GM12878 (cell line): ENCODE measurements around the gene MEGF9. TPM values are rescaled to one million over a fixed set of nuclear protein-coding genes. Genes with fewer than 3 reads are reported as not detected.
A peak's percentile ranks its signal among the peaks of the same experiment; 100 is the strongest.

Experiments
- ATAC-seq: fragments of 200-7000 bp; cut with Tn5 transposase; 3 replicates; pipeline ENCODE4 v1.9.1; 2020; ENCODE audit warnings: mild to moderate bottlenecking, moderate library complexity
- BruUV-seq: library from RNA; stranded (reverse); fragments of 400-500 nt; replicated peaks from 2 replicates; lab custom pipeline; 2021; lab: Mats Ljungman, UMichigan
- CTCF ChIA-PET: fragments of 300-600 bp; sonication (Branson Sonifier 250); formaldehyde crosslinking; extraction: SDS; loops from one replicate; lab custom pipeline; 2021; ENCODE audit warnings: inconsistent platforms; lab: Yijun Ruan, JAX
- POLR2A ChIA-PET: fragments of 350-600 bp; formaldehyde crosslinking; extraction: SDS; loops from one replicate; lab custom pipeline; 2021; ENCODE audit warnings: inconsistent platforms; lab: Charles Lee
- RAD21 ChIA-PET: fragments of 300-600 bp; sonication (Branson Sonifier 250); formaldehyde crosslinking; loops from one replicate; lab custom pipeline; 2023; ENCODE audit warnings: antibody characterized with exemption; ENCODE audit not compliant: unreplicated experiment; lab: Charles Lee
- SMC1A ChIA-PET: fragments of 300-600 bp; sonication (Branson Sonifier 250); formaldehyde crosslinking; loops from one replicate; lab custom pipeline; 2023; ENCODE audit not compliant: unreplicated experiment, uncharacterized antibody; lab: Charles Lee
- DNase-seq: peaks from one replicate; pipeline ENCODE4 v3.0.0-alpha.2; 2011; ENCODE audit warnings: low read depth, low spot score
- FAIRE-seq: peaks from 3 replicates; lab custom pipeline; 2011; peaks lifted over from hg19 to GRCh38; lab: Jason Lieb, UNC
- H2AFZ ChIP-seq: 2 replicates; pipeline ENCODE4 v1.6.0; 2011; ENCODE audit warnings: low read depth, low read length, control low read depth; ENCODE audit not compliant: control insufficient read depth
- H3K27ac ChIP-seq: 2 replicates; pipeline ENCODE4 v1.5.1; 2011; ENCODE audit warnings: control low read depth; ENCODE audit not compliant: control insufficient read depth, insufficient read depth
- H3K27me3 ChIP-seq, 2 experiments: replicated peaks in 1 of 2; 2 replicates each; pipeline versions ENCODE4 v1.6.0 to v1.6.1; 2011; ENCODE audit warnings: low read length in 1 of 2; ENCODE audit not compliant: control insufficient read depth in 2 of 2, insufficient read depth in 2 of 2
- H3K36me3 ChIP-seq, 2 experiments: 2 replicates each; pipeline ENCODE4 v1.5.1; 2011; ENCODE audit warnings: low read length in 1 of 2; ENCODE audit not compliant: control insufficient read depth in 2 of 2, insufficient read depth in 2 of 2
- H3K4me1 ChIP-seq: 2 replicates; pipeline ENCODE4 v1.6.1; 2011; ENCODE audit warnings: mild to moderate bottlenecking, low read length, moderate library complexity, mixed read lengths; ENCODE audit not compliant: control insufficient read depth, insufficient read depth
- H3K4me2 ChIP-seq: 2 replicates; pipeline ENCODE4 v1.6.0; 2011; ENCODE audit warnings: control low read depth; ENCODE audit not compliant: control insufficient read depth, insufficient read depth
- H3K4me3 ChIP-seq: fragments of 200-600 bp; sonication (generic); 2 replicates; pipeline ENCODE4 v1.5.1; 2016
- H3K79me2 ChIP-seq: 2 replicates; pipeline ENCODE4 v1.6.0; 2011; ENCODE audit warnings: low read length; ENCODE audit not compliant: control insufficient read depth, insufficient read depth
- H3K9ac ChIP-seq: 2 replicates; pipeline ENCODE4 v1.8.0; 2011; ENCODE audit warnings: low read length, control low read depth, mixed read lengths; ENCODE audit not compliant: control insufficient read depth, insufficient read depth
- H3K9me3 ChIP-seq: replicated peaks from 3 replicates; pipeline ENCODE4 v1.5.1; 2011; ENCODE audit warnings: mild to moderate bottlenecking, low read length; ENCODE audit not compliant: control insufficient read depth, insufficient read depth
- H4K20me1 ChIP-seq: 2 replicates; pipeline ENCODE4 v1.6.0; 2011; ENCODE audit not compliant: control insufficient read depth, insufficient read depth
- ATF7 ChIP-seq: fragments of 450-650 bp; IDR thresholded peaks from 2 replicates; pipeline ENCODE4 v1.6.1; 2016; ENCODE audit warnings: low read depth, mild to moderate bottlenecking
- BHLHE40 ChIP-seq, 2 experiments: fragments of 450-650 bp in 1 of 2; IDR thresholded peaks; 2 replicates each; pipeline ENCODE4 v1.6.1; 2011 to 2017; ENCODE audit warnings: low read depth in 2 of 2, borderline replicate concordance in 1 of 2, improper control_type of control experiment in 1 of 2, low read length in 1 of 2, mild to moderate bottlenecking in 1 of 2
- CHD2 ChIP-seq: IDR thresholded peaks from 2 replicates; pipeline ENCODE4 v1.6.1; 2011; ENCODE audit warnings: low read depth, low read length, improper control_type of control experiment, borderline replicate concordance
- CHD4 ChIP-seq: fragments of 200-600 bp; sonication (generic); IDR thresholded peaks from 2 replicates; pipeline ENCODE4 v1.6.1; 2016; ENCODE audit warnings: mild to moderate bottlenecking
- CREB1 ChIP-seq: IDR thresholded peaks from 2 replicates; pipeline ENCODE4 v1.6.1; 2012; ENCODE audit warnings: low read depth, mild to moderate bottlenecking, inconsistent platforms
- EED ChIP-seq: sonication (generic); IDR thresholded peaks from 2 replicates; pipeline ENCODE4 v1.6.1; 2016; ENCODE audit warnings: antibody characterized with exemption, low read depth
- HDAC6 ChIP-seq: fragments of 200-600 bp; sonication (generic); IDR thresholded peaks from one replicate; pipeline ENCODE4 v1.8.0; 2017; ENCODE audit warnings: antibody characterized with exemption; ENCODE audit not compliant: unreplicated experiment
- MTA2 ChIP-seq: fragments of 450-650 bp; IDR thresholded peaks from 2 replicates; pipeline ENCODE4 v1.6.1; 2016; ENCODE audit warnings: low read depth, mild to moderate bottlenecking, moderate library complexity
- PKNOX1 ChIP-seq: fragments of 450-650 bp; IDR thresholded peaks from 2 replicates; pipeline ENCODE4 v1.6.1; 2016; ENCODE audit warnings: mild to moderate bottlenecking
- PML ChIP-seq: IDR thresholded peaks from 2 replicates; pipeline ENCODE4 v1.6.1; 2012; ENCODE audit warnings: low read length, inconsistent platforms
- SIX5 ChIP-seq: IDR thresholded peaks from 2 replicates; pipeline ENCODE4 v1.6.1; 2011; ENCODE audit warnings: mild to moderate bottlenecking, low read depth, low read length, moderate library complexity; ENCODE audit not compliant: severe bottlenecking
- SREBF1 ChIP-seq: IDR thresholded peaks from 2 replicates; pipeline ENCODE4 v1.6.1; 2012; ENCODE audit warnings: mild to moderate bottlenecking, low read length
- STAT3 ChIP-seq: IDR thresholded peaks from 2 replicates; pipeline ENCODE4 v1.6.1; 2011; ENCODE audit warnings: low read depth, low read length, improper control_type of control experiment
- ZBED1 ChIP-seq: IDR thresholded peaks from 2 replicates; pipeline ENCODE4 v1.6.1; 2016; ENCODE audit warnings: borderline replicate concordance
- ZNF384 ChIP-seq: IDR thresholded peaks from 2 replicates; pipeline ENCODE4 v1.6.1; 2012; ENCODE audit warnings: low read depth, mild to moderate bottlenecking, low read length, improper control_type of control experiment, borderline replicate concordance
- ZNF622 ChIP-seq: fragments of 450-650 bp; IDR thresholded peaks from 2 replicates; pipeline ENCODE4 v1.6.1; 2017; ENCODE audit warnings: mild to moderate bottlenecking, inconsistent platforms
- WGBS: methylation state at CpG from one replicate; pipeline ENCODE4 v1.1.6; 2016; ENCODE audit warnings: low lambda C conversion rate; ENCODE audit not compliant: insufficient replicate concordance, insufficient coverage; ENCODE audit errors: missing lambda C conversion rate; 5-methylcytosine and 5-hydroxymethylcytosine counted together
- in situ Hi-C: fragments of 300-500 bp; cut with MboI; formaldehyde crosslinking; loops from 9 replicates; pipeline ENCODE4 v1.14.3; 2018; ENCODE audit warnings: mixed read lengths
- intact Hi-C: fragments of 100-400 bp; cut with micrococcal nuclease; formaldehyde crosslinking; loops from one replicate; pipeline ENCODE4 v1.14.2; 2022; ENCODE audit not compliant: unreplicated experiment
- polyA plus RNA-seq, 11 experiments: library from polyadenylated mRNA; depleted of rRNA in 4 of 11; unstranded in 6 of 11; stranded (reverse) in 5 of 11; fragments of >200 nt; fragmentation: Nextera tagmentation in 4 of 11; fragmentation: Illumina TruSeq in 1 of 11; extraction: Ambion mirVana in 4 of 11; extraction: Trizol in 1 of 11; gene quantifications; 1 replicate in 1 of 11; 2 replicates in 10 of 11; pipeline versions ENCODE4 v1.2.1 to v1.2.3, GENCODE V29; 2011 to 2016; ENCODE audit warnings: inconsistent platforms in 2 of 11, missing spikeins in 2 of 11, low read depth in 1 of 11
- total RNA-seq, 4 experiments: library from RNA; depleted of rRNA in 3 of 4; stranded (reverse); fragments of >200 nt in 3 of 4; fragmentation: Illumina TruSeq in 1 of 4; extraction: Trizol in 1 of 4; gene quantifications; 2 replicates each; pipeline versions ENCODE4 v1.2.1 to v1.2.3, GENCODE V29; 2013 to 2021
- TF ChIP-seq, protein P1 (sequence below): fragments of 450-650 bp; IDR thresholded peaks from 2 replicates; pipeline ENCODE4 v1.6.1; 2017; ENCODE audit warnings: mild to moderate bottlenecking, low read depth, inconsistent platforms; ENCODE audit not compliant: poor library complexity, severe bottlenecking
- TF ChIP-seq, protein P2 (sequence below): fragments of 450-650 bp; IDR thresholded peaks from 2 replicates; pipeline ENCODE4 v1.6.1; 2017; ENCODE audit warnings: mild to moderate bottlenecking, moderate library complexity

The MEGF9 gene
- total and polyA plus RNA-seq, 10 of the 15 experiments (the other 5 are each of a cell fraction or from before 2014, with no cell fraction given): 0.71 to 5.1 (median 2.6) TPM

- TF ChIP-seq MTA2 (no peak), PML (no peak), ZNF622 (no peak), ATF7 (no peak), SIX5 (no peak)
These were observed 126.9 kb downstream of the MEGF9 start (continued) for GRCh38 chr9:120587328-120587727.

- H2AFZ ChIP-seq: no peak overlapping the region; the same call in 1 of the 2 replicates
- ChIA-PET SMC1A (no interaction called here), POLR2A (no interaction called here), CTCF (no interaction called here), RAD21 (no interaction called here)
- BruUV-seq: no TSS peak
- in situ Hi-C loops (no loop called here), intact Hi-C loops (loop anchor here (10.0 kb wide), 1 partner anchor 341 kb away; the partner anchor contains the start of gene TRAF1)
- H3K79me2 ChIP-seq: peaks cover 17% of the 10 kb centered on the region
- DNase-seq (peak; percentile 65), FAIRE-seq (no peak), ATAC-seq (peak; percentile 74)
- H3K9ac ChIP-seq: no peak overlapping the region
- H3K36me3 ChIP-seq: no peaks in the 10 kb centered on the region
- 13% methylated on average over 3 of the region's 3 CpGs for WGBS
- no peaks in the 10 kb centered on the region for H3K27me3 ChIP-seq
- H3K9me3 ChIP-seq: no peaks in the 10 kb centered on the region
- H4K20me1 ChIP-seq: no peaks in the 10 kb centered on the region
- no peak overlapping the region for H3K4me3 ChIP-seq
- H3K27ac ChIP-seq: no peak overlapping the region
- H3K4me1 ChIP-seq: peaks cover 14% of the 10 kb centered on the region
- H3K4me2 ChIP-seq: no peak overlapping the region
- TF ChIP-seq, protein P1, sequence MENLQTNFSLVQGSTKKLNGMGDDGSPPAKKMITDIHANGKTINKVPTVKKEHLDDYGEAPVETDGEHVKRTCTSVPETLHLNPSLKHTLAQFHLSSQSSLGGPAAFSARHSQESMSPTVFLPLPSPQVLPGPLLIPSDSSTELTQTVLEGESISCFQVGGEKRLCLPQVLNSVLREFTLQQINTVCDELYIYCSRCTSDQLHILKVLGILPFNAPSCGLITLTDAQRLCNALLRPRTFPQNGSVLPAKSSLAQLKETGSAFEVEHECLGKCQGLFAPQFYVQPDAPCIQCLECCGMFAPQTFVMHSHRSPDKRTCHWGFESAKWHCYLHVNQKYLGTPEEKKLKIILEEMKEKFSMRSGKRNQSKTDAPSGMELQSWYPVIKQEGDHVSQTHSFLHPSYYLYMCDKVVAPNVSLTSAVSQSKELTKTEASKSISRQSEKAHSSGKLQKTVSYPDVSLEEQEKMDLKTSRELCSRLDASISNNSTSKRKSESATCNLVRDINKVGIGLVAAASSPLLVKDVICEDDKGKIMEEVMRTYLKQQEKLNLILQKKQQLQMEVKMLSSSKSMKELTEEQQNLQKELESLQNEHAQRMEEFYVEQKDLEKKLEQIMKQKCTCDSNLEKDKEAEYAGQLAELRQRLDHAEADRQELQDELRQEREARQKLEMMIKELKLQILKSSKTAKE: no peak
- TF ChIP-seq ZBED1 (0 out of 2 replicates have a peak, but pooled peaks have one; percentile 30), BHLHE40 (IDR thresholded peaks at IDR 0.05; ENCODE audit: borderline replicate concordance in 1 of 2, low read depth in 2 of 2, low read length in 1 of 2) (0 out of 4 replicates have a peak, but pooled peaks of 1 of the 2 experiments have one; percentile 7), CHD2 (no peak; the same call in 1 of the 2 replicates), SREBF1 (no peak), PKNOX1 (0 out of 2 replicates have a peak, but pooled peaks have one; percentile 3), EED (peak; percentile 74; the same call in 1 of the 2 replicates), STAT3 (no peak), ZNF384 (no peak), HDAC6 (no peak), CREB1 (0 out of 2 replicates have a peak, but pooled peaks have one; percentile 36), CHD4 (no peak)
- TF ChIP-seq, protein P2, sequence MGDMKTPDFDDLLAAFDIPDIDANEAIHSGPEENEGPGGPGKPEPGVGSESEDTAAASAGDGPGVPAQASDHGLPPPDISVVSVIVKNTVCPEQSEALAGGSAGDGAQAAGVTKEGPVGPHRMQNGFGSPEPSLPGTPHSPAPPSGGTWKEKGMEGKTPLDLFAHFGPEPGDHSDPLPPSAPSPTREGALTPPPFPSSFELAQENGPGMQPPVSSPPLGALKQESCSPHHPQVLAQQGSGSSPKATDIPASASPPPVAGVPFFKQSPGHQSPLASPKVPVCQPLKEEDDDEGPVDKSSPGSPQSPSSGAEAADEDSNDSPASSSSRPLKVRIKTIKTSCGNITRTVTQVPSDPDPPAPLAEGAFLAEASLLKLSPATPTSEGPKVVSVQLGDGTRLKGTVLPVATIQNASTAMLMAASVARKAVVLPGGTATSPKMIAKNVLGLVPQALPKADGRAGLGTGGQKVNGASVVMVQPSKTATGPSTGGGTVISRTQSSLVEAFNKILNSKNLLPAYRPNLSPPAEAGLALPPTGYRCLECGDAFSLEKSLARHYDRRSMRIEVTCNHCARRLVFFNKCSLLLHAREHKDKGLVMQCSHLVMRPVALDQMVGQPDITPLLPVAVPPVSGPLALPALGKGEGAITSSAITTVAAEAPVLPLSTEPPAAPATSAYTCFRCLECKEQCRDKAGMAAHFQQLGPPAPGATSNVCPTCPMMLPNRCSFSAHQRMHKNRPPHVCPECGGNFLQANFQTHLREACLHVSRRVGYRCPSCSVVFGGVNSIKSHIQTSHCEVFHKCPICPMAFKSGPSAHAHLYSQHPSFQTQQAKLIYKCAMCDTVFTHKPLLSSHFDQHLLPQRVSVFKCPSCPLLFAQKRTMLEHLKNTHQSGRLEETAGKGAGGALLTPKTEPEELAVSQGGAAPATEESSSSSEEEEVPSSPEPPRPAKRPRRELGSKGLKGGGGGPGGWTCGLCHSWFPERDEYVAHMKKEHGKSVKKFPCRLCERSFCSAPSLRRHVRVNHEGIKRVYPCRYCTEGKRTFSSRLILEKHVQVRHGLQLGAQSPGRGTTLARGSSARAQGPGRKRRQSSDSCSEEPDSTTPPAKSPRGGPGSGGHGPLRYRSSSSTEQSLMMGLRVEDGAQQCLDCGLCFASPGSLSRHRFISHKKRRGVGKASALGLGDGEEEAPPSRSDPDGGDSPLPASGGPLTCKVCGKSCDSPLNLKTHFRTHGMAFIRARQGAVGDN: no peak
These were observed 130.3 kb downstream of the MEGF9 start for GRCh38 chr9:120583958-120584369.
